Neuron (in vitro differentiated cells): ENCODE data around the gene KIF21B.
A peak's percentile ranks its signal among the peaks of the same experiment; 100 is the strongest.
"Not testable (repeated sequence)": the region's sequence is repeated elsewhere in the genome, so short reads cannot be mapped to it uniquely, and the experiment has no call there.

Experiments
- H2AFZ ChIP-seq: one replicate; pipeline ENCODE4 v1.6.1; 2013; ENCODE audit warnings: low read depth, mild to moderate bottlenecking, inconsistent platforms, low read length, moderate library complexity
- H3K27me3 ChIP-seq: one replicate; pipeline ENCODE4 v1.6.1; 2013; ENCODE audit warnings: low read length; ENCODE audit not compliant: insufficient read depth
- H3K36me3 ChIP-seq: one replicate; pipeline ENCODE4 v1.6.1; 2013; ENCODE audit warnings: low read length; ENCODE audit not compliant: insufficient read depth
- H3K4me1 ChIP-seq: one replicate; pipeline ENCODE4 v1.6.1; 2013; ENCODE audit warnings: low read length; ENCODE audit not compliant: insufficient read depth
- H3K4me3 ChIP-seq: 2 replicates; pipeline ENCODE4 v1.5.1; 2013; ENCODE audit warnings: mild to moderate bottlenecking, low read length, moderate library complexity
- H3K9me3 ChIP-seq: one replicate; pipeline ENCODE4 v1.6.1; 2013; ENCODE audit warnings: low read length

KIF21B gene

DNA sequence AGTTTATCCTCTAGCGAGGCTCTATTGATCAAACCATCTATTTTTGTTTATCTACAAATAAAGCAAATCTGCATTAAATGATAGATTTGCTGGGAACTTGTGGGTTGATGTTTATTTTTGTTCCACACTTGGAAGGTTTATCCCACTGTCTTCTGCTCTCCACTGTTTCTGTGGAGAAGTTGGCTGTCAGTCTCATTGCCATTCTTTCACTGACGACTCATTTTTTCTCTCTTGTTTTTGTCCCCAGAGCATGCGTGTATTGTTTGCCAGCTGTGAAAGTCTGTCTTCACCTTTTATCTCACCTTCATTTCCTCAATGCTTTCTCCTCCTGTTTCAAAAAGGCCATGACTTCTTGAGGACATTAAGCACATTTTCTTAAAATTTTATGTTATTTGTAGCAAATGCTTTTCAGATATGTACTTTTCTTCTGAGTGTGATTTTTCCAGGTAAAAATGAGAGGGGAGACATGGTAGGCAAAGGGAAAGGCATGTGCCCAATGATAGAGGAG is 76.4 kb downstream of the KIF21B start:
- no peak overlapping the region for H3K4me3 ChIP-seq
- H3K9me3 ChIP-seq, result no peaks in the 10 kb centered on the region
- H3K36me3 ChIP-seq, result no peaks in the 10 kb centered on the region
- H3K4me1 ChIP-seq, result peaks cover 8% of the 10 kb centered on the region
- H3K27me3 ChIP-seq, result no peaks in the 10 kb centered on the region
- H2AFZ ChIP-seq, result no peak overlapping the region

DNA sequence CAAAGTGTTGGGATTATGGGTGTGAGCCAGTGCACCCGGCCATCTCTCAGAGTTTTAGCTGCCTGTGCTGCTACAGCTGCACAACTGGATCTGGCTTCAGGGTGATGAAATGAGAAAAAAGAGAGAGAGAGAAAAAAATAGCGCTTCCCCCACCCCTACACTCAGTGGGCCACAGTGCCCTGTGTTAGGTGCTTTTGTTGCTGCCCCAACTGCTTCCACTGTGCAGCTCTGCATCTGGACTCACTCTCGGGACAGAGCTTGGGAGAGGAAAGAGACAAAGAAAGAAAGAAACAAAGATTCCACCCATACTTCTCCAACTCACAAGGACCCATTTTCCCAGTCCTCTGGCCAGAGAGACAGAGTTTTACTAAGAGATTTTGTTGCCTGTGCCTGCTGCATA is 78.4 kb downstream of the KIF21B start:
- peak overlapping the region; percentile 71 for H2AFZ ChIP-seq
- H3K4me1 ChIP-seq, result peaks cover 8% of the 10 kb centered on the region
- H3K4me3 ChIP-seq, result no peak overlapping the region
- H3K9me3 ChIP-seq, result no peaks in the 10 kb centered on the region
- no peaks in the 10 kb centered on the region for H3K27me3 ChIP-seq
- no peaks in the 10 kb centered on the region for H3K36me3 ChIP-seq

DNA sequence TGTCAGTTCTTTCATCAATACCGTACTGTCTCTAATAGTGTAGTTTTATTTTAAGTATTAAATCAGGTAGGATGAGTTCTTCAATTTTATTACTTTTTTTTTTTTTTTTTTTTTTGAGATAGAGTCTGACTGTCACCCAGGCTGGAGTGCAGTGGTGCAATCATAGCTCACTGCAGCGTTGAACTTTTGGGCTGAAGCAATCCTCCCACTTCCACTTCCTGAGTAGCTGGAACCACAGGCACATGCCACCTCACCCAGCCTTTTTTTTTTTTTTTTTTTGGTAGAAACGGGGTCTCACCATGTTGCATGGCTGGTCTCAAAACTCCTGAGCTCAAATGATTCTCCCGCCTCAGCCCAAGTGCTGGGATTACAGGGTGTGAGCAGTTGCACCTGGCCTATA is 84.6 kb downstream of the KIF21B start:
- no peaks in the 10 kb centered on the region for H3K36me3 ChIP-seq
- no peak overlapping the region for H3K4me3 ChIP-seq
- H3K27me3 ChIP-seq, result no peaks in the 10 kb centered on the region
- H3K9me3 ChIP-seq, result no peaks in the 10 kb centered on the region
- H3K4me1 ChIP-seq, result no peaks in the 10 kb centered on the region
- no peak overlapping the region for H2AFZ ChIP-seq

DNA sequence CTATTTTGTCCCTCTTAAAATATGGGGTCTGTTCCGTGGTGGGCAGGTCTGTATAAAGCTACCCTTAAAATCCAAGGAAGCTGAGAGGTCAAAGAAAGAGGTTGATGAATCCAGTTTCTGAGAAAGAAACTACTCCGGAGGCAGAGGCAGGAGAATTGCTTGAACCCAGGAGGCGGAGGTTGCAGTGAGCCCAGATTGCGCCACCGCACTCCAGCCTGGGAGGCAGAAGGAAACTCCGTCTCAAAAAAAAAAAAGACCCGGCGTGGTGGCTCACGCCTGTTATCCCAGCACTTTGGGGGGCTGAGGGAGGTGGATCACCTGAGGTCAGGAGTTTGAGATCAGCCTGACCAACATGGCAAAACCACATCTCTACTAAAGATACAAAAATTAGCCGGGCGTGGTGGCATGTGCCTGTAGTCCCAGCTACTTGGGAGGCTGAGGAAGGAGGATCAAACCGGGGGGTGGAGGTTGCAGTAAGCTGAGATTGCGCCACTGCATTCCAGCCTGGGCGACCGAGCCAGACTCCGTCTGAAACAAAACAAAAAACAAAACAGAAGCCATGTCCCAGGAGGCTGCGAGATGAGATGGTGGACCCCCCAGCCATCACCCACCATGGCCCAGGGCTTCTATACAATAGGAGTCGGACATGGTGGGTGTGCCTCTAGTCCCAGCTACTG is 88.1 kb downstream of the KIF21B start:
- not testable (repeated sequence) for H3K4me3 ChIP-seq, H2AFZ ChIP-seq, H3K4me1 ChIP-seq, H3K27me3 ChIP-seq, H3K36me3 ChIP-seq, H3K9me3 ChIP-seq

DNA sequence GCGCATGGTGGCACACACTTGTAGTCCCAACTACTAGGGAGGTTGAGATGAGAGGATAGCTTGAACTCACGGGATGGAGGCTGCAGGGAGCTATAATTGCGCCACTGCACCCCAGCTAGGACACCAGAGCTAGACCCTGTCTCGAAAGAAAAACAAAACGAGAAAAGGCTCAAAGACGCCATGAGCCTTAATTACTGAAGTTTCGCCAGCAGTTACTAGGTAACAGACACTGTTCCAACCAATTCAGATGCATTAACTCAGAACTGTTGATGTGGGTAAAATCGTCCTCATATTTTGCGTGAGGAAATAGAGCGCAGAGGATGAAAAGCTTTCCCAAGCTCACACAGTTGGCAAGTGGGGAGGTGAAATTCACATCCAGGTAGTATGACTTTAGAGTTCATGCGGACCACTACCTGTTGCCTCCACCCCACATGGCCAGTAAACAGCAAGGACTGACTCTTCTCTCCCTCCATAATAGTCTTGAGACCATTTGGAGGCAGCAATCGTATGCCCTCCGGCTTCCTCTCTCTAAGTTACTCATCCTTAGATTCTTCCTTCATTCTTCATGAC is 88.8 kb downstream of the KIF21B start:
- Histone ChIP-seq H3K36me3 (no peaks in the 10 kb centered on the region), H3K27me3 (no peaks in the 10 kb centered on the region), H3K4me3 (no peak overlapping the region), H3K9me3 (no peaks in the 10 kb centered on the region), H2AFZ (no peak overlapping the region), H3K4me1 (no peaks in the 10 kb centered on the region)

DNA sequence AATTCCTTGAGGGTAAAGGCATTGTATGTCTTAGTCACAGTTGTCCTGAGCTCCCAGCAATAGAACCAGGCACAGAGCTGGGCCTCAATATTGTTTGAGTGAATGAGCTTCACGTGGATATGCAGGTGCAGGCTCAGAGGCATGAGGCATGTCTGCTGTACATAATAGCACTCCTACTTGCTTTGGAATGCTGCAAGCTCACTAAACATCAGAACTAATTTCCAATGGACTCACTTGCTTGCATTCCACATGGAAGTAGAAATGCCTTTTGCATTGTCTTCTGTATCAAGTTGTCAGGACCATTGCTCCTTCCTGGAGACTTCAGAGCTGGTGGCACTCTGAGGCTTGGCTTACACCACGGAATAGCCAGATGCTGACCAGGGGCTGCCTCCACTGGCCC is 91.7 kb downstream of the KIF21B start:
- no peak overlapping the region for H3K4me3 ChIP-seq

DNA sequence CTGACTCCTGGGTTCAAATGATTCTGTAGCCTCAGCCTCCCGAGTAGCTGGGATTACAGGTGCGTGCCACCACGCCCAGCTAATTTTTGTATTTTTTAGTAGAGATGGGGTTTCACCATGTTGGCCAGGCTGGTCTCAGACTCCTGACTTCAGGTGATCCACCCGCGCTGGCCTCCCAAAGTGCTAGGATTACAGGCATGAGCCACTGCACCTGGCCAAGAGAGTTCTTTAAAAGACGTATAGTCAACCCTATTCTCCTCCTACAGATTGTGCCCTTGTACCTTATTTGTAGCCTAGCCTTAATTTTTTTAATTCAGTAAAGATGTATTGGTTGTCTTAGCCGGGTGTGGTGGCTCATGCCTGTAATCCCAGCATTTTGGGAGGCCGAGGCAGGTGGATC is 93.2 kb downstream of the KIF21B start:
- not testable (repeated sequence) for H3K36me3 ChIP-seq, H3K9me3 ChIP-seq, H3K27me3 ChIP-seq, H3K4me1 ChIP-seq, H3K4me3 ChIP-seq, H2AFZ ChIP-seq

More for the DNA sequence above, 91.7 kb downstream of the KIF21B start:
- H3K4me1 ChIP-seq, result no peaks in the 10 kb centered on the region
- H3K36me3 ChIP-seq, result no peaks in the 10 kb centered on the region
- H3K27me3 ChIP-seq, result peaks cover 4% of the 10 kb centered on the region
- H2AFZ ChIP-seq, result no peak overlapping the region
- H3K9me3 ChIP-seq, result no peaks in the 10 kb centered on the region

DNA sequence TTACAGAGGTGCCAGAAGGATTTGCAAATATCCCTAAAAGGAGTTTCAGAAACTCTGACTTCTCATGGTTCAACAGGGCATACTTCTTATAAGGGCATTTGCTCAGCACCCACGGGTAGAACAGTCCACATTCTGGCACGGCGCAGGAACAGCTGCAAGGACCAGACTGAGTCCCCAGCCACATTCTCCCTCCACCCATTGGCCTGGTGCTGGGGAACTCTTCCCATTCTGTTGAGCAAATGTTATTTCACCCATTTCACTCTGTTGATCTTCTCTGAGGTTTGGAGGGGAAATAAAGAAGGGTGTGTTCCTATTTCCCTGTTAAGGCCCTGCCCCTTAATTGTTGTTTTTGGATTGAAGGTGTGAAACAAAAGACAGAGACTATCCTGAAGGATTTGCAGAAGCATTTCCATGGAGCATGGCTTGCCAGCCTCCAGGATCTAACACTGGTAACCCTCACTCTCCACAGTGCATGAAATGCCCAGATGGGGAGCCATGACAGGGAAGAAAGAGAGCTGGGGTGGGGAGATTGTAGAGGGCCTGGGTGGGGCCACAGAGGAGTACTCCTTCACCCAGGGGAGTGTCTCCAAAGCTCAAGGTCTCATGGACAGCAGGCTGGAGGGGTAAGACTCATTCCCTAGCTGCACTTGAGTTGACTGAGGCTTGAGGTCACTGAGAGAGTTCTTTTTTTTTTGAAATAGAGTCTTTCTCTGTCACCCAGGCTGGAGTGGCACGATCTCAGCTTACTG is 93.8 kb downstream of the KIF21B start:
- Histone ChIP-seq H3K4me1 (no peaks in the 10 kb centered on the region), H2AFZ (no peak overlapping the region), H3K36me3 (no peaks in the 10 kb centered on the region), H3K9me3 (no peaks in the 10 kb centered on the region), H3K4me3 (no peak overlapping the region), H3K27me3 (peaks cover 4% of the 10 kb centered on the region)

DNA sequence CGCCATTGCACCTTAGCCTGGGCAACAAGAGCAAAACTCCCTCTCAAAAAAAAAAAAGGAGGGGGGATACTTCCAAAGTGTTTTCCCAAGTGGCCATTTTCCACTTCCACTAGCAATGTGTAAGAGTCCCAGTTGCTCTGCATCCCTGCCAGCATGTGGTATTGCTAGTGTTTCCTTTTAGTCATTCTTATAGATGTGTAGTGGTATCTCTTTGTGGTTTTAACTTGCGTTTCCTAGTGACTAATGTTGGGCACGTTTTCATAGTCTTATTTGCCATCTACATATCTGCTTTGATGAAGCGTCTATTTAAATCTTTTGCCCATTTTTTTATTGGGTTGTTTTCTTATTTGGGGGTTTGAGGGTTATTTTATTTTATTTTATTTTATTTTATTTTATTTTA is 97.7 kb downstream of the KIF21B start:
- peaks cover 4% of the 10 kb centered on the region for H3K27me3 ChIP-seq
- no peak overlapping the region for H2AFZ ChIP-seq
- H3K36me3 ChIP-seq, result no peaks in the 10 kb centered on the region
- H3K4me1 ChIP-seq, result no peaks in the 10 kb centered on the region
- H3K4me3 ChIP-seq, result no peak overlapping the region
- H3K9me3 ChIP-seq, result no peaks in the 10 kb centered on the region

DNA sequence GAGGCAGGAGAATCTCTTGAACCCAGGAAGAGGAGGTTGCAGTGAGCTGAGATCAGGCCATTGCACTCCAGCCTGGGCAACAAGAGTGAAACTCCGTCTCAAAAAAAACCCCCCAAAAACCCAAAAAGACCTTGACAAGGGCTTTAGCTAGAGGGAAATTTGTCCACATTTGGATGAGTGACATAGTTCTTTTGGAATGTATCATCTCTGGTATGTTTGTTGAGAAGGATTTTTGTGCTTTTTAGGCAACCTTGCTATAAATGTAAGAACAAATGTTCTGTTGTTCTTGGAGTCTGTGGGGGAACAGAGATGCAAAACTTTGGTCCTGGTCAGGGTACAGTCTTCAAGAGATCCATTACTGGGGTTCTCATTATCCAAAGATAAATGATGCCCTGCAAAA is 99.9 kb downstream of the KIF21B start:
- H3K4me1 ChIP-seq, result no peaks in the 10 kb centered on the region
- no peak overlapping the region for H2AFZ ChIP-seq
- no peaks in the 10 kb centered on the region for H3K27me3 ChIP-seq
- no peak overlapping the region for H3K4me3 ChIP-seq
- no peaks in the 10 kb centered on the region for H3K9me3 ChIP-seq
- no peaks in the 10 kb centered on the region for H3K36me3 ChIP-seq

DNA sequence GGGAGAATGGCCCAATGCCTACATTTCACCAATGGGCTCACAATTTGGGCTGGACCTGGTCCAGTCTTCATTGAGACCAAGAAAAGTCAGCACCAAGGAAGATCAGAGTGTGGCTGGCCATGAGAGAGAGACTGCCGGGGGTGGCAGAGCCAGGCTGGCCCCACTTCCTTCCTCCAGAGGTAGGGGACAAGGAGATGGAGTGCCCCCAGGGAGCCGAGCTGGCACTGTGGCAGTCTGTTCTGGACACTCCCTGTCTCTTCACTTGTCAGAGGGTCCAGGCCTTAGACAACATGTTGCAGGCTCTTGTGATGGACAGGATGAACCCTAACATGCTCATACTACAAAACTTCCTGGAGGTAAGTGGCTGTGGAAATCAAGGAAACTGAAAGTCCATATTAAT is 101.1 kb downstream of the KIF21B start:
- no peaks in the 10 kb centered on the region for H3K9me3 ChIP-seq
- H2AFZ ChIP-seq, result no peak overlapping the region
- no peaks in the 10 kb centered on the region for H3K27me3 ChIP-seq
- H3K4me3 ChIP-seq, result no peak overlapping the region
- no peaks in the 10 kb centered on the region for H3K4me1 ChIP-seq
- H3K36me3 ChIP-seq, result no peaks in the 10 kb centered on the region

DNA sequence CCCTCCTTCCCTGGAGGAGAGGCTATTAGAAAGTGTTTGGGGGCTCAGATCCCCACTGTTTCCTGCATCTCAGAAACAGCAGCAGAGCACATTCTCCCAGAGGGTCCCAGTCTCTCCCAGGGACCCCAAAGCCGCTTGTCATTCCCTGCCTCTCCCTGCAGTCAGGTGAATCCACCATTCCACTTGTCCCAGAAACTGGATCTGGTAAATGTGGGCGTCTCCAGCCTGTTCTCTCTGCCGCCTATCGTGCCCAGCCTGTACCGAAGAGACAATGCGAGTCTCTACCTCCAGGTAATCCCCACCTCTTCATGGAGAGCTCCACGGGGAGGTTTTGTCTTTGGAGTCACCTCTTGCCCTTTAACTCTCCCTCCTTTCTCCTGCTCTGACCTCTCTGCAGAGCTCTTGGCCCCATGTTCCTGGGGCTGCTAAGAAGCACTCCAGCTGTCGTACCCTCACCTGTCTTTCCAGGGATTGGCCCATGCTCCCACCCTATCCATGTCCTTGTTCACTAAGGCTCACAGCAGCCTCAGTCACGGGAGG is 101.9 kb downstream of the KIF21B start:
- no peak overlapping the region for H3K4me3 ChIP-seq
- H3K36me3 ChIP-seq, result no peaks in the 10 kb centered on the region
- H3K27me3 ChIP-seq, result no peaks in the 10 kb centered on the region
- no peaks in the 10 kb centered on the region for H3K4me1 ChIP-seq
- no peak overlapping the region for H2AFZ ChIP-seq
- no peaks in the 10 kb centered on the region for H3K9me3 ChIP-seq
